IPS DF 4.7 (cell line): ENCODE data around the gene IGFBP6.

Experiments
- DNase-seq: peaks from one replicate; pipeline ENCODE4 v3.0.0-alpha.2; 2013; ENCODE audit warnings: low spot score; ENCODE audit errors: extremely low read depth

Gene IGFBP6

GRCh38 chr12:53097564-53098353, at the start of gene IGFBP6:
Gene IGFBP6, plus strand, starts transcription at chr12:53097667. Its CDS starts 51 bp downstream, at chr12:53097718.
- DNase-seq: no peak

GRCh38 chr12:53048033-53048779, 49.3 kb upstream of the IGFBP6 start:
- no peak for DNase-seq

GRCh38 chr12:53048780-53049401, 48.6 kb upstream of the IGFBP6 start:
- no peak for DNase-seq

- no peak for DNase-seq
Measured at GRCh38 chr12:53049571-53050318, 47.7 kb upstream of the IGFBP6 start, which contains the start of gene TNS2. Gene TNS2, plus strand, starts transcription at chr12:53050065. Its CDS starts 121 bp downstream, at chr12:53050186.

- no peak for DNase-seq
Measured at GRCh38 chr12:53050426-53051057, 46.9 kb upstream of the IGFBP6 start.

- no peak for DNase-seq
Measured at GRCh38 chr12:53051058-53051880, 46.2 kb upstream of the IGFBP6 start.

GRCh38 chr12:53051881-53052412, 45.5 kb upstream of the IGFBP6 start:
- no peak for DNase-seq

GRCh38 chr12:53052419-53053217, 44.8 kb upstream of the IGFBP6 start:
- DNase-seq: no peak

GRCh38 chr12:53053218-53054111, 44.0 kb upstream of the IGFBP6 start:
- no peak for DNase-seq

- DNase-seq: no peak
Measured at GRCh38 chr12:53054112-53054878, 43.2 kb upstream of the IGFBP6 start.

- no peak for DNase-seq
Measured at GRCh38 chr12:53055471-53056266, 41.8 kb upstream of the IGFBP6 start.

- no peak for DNase-seq
Measured at GRCh38 chr12:53056296-53056695, 41.2 kb upstream of the IGFBP6 start.

GRCh38 chr12:53056901-53057300, 40.6 kb upstream of the IGFBP6 start:
- no peak for DNase-seq

GRCh38 chr12:53057816-53058500, 39.5 kb upstream of the IGFBP6 start:
- no peak for DNase-seq

- no peak for DNase-seq
Measured at GRCh38 chr12:53058674-53059433, 38.6 kb upstream of the IGFBP6 start.
